Smooth muscle cell (in vitro differentiated cells): Measurements from ENCODE around the gene ELOVL1. TPM values are rescaled to one million over a fixed set of nuclear protein-coding genes. Genes with fewer than 3 reads are reported as not detected.

Experiments used
- DNase-seq: peaks from one replicate; lab custom pipeline; 2025; ENCODE audit not compliant: unreplicated experiment; lab: John Stamatoyannopoulos, UW
- H2AFZ ChIP-seq: fragments of 200-600 bp; sonication (generic); 2 replicates; pipeline ENCODE4 v1.6.0; 2016; ENCODE audit warnings: antibody characterized with exemption, low read depth, mild to moderate bottlenecking
- H3F3A ChIP-seq: fragments of 200-600 bp; sonication (generic); 2 replicates; pipeline ENCODE4 v1.6.0; 2017; ENCODE audit warnings: antibody characterized with exemption, low read depth
- H3K27ac ChIP-seq: fragments of 200-600 bp; sonication (generic); 2 replicates; pipeline ENCODE4 v1.5.1; 2016; ENCODE audit warnings: low read depth, mild to moderate bottlenecking
- H3K27me3 ChIP-seq: fragments of 200-600 bp; sonication (generic); 2 replicates; pipeline ENCODE4 v1.6.1; 2016; ENCODE audit warnings: low read depth, mild to moderate bottlenecking
- H3K36me3 ChIP-seq: fragments of 200-600 bp; sonication (generic); 2 replicates; pipeline ENCODE4 v1.5.1; 2016; ENCODE audit warnings: low read depth
- H3K4me1 ChIP-seq: fragments of 200-600 bp; sonication (generic); 2 replicates; pipeline ENCODE4 v1.5.1; 2016; ENCODE audit warnings: low read depth
- H3K4me2 ChIP-seq: fragments of 200-600 bp; sonication (generic); 2 replicates; pipeline ENCODE4 v1.6.0; 2016; ENCODE audit warnings: mild to moderate bottlenecking
- H3K4me3 ChIP-seq: fragments of 200-600 bp; sonication (generic); 2 replicates; pipeline ENCODE4 v1.5.1; 2016; ENCODE audit warnings: mild to moderate bottlenecking
- H3K79me2 ChIP-seq: fragments of 200-600 bp; sonication (generic); 2 replicates; pipeline ENCODE4 v1.6.0; 2016; ENCODE audit warnings: low read depth, mild to moderate bottlenecking
- H3K9ac ChIP-seq: fragments of 200-600 bp; sonication (generic); 2 replicates; pipeline ENCODE4 v1.6.0; 2016; ENCODE audit warnings: low read depth
- H3K9me3 ChIP-seq: fragments of 200-600 bp; sonication (generic); replicated peaks from 2 replicates; pipeline ENCODE4 v1.5.1; 2016; ENCODE audit warnings: low read depth
- H4K20me1 ChIP-seq: fragments of 200-600 bp; sonication (generic); 2 replicates; pipeline ENCODE4 v1.6.0; 2016; ENCODE audit warnings: low read depth
- CTCF ChIP-seq: fragments of 200-600 bp; sonication (generic); IDR thresholded peaks from 2 replicates; pipeline ENCODE4 v1.5.1; 2017; ENCODE audit warnings: borderline replicate concordance, mild to moderate bottlenecking, antibody characterized with exemption; ENCODE audit not compliant: insufficient read depth, poor library complexity, severe bottlenecking
- WGBS: methylation state at CpG from one replicate; pipeline ENCODE4 v1.1.7; 2016; ENCODE audit warnings: low lambda C conversion rate; 5-methylcytosine and 5-hydroxymethylcytosine counted together
- polyA plus RNA-seq: library from polyadenylated mRNA; unstranded; fragments of >200 nt; fragmentation: Nextera tagmentation; extraction: Ambion mirVana; gene quantifications from 2 replicates; pipeline ENCODE4 v1.2.1, GENCODE V29; 2016
- total RNA-seq: library from RNA; depleted of rRNA; stranded (reverse); fragments of >200 nt; gene quantifications from 2 replicates; pipeline ENCODE4 v1.2.3, GENCODE V29; 2014

The ELOVL1 gene
- total and polyA plus RNA-seq, 2 experiments from 2014 or later, result 101 to 109 TPM

DNA sequence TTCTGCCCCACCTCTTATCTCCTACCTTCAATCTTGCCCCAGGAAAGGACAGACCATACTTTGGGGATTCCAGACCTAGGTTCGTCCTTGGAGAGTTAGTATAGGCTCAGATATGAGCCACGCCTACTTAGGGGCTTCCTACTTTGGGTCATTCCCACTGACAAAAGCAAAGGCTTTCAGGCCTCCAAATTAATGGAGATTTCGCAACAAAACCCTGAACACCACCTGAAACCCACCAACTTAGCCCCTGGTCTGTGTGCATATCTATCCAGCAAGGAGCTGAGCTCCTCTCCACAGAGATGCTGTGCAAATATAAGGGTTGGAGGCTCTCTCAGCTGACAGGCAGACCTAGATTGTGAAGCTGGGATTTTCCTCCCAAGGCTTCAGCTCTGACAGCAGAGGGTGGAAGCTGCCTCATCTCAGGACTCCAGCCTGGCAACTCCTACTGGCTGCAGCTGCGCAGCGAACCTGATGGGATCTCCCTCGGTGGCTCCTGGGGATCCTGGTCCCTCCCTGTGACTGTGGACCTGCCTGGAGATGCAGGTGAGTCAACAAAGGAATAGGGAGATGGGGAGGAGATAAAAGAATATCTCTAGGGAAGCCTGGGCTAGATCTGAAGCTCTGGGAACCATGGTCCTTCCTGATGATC lies 28.1 kb downstream of the ELOVL1 start:
- Histone ChIP-seq H3K9ac (no peak overlapping the region), H3K4me2 (no peak overlapping the region), H2AFZ (no peak overlapping the region), H3K4me3 (no peak overlapping the region), H3K36me3 (no peaks in the 10 kb centered on the region), H3K9me3 (no peaks in the 10 kb centered on the region), H3K79me2 (no peaks in the 10 kb centered on the region), H3K27me3 (no peaks in the 10 kb centered on the region), H3F3A (no peaks in the 10 kb centered on the region), H4K20me1 (no peaks in the 10 kb centered on the region), H3K27ac (no peak overlapping the region), H3K4me1 (no peaks in the 10 kb centered on the region)
- no peak for DNase-seq
- WGBS, result 85% methylated on average over 6 of the region's 6 CpGs
- TF ChIP-seq CTCF, result no peak

DNA sequence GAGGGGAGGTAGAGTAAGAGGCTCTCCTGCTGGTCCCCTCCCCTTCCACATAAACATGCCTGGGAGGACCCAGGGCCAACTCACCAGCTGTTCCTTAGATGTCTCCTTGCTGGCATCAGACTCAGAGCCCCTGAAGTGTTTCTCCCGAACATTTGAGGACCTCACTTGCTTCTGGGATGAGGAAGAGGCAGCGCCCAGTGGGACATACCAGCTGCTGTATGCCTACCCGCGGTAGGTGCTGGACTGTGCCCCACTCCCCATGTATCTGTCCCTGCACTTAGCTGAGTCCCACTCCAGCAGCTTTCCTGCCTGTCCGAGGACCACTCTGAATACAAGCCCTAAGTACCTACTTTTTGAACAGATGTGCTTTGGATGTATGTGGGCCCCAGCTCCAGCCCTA lies 29.8 kb downstream of the ELOVL1 start:
- no peak for TF ChIP-seq CTCF
- H3K4me1 ChIP-seq, result no peaks in the 10 kb centered on the region
- H3K9me3 ChIP-seq, result no peaks in the 10 kb centered on the region
- DNase-seq, result no peak
- H3K36me3 ChIP-seq, result no peaks in the 10 kb centered on the region
- H4K20me1 ChIP-seq, result no peaks in the 10 kb centered on the region
- no peak overlapping the region for H3K9ac ChIP-seq
- no peak overlapping the region for H3K4me3 ChIP-seq
- no peaks in the 10 kb centered on the region for H3F3A ChIP-seq
- no peak overlapping the region for H3K4me2 ChIP-seq
- H3K27ac ChIP-seq, result no peak overlapping the region
- no peaks in the 10 kb centered on the region for H3K79me2 ChIP-seq
- no peaks in the 10 kb centered on the region for H3K27me3 ChIP-seq
- 97% methylated on average over 5 of the region's 5 CpGs for WGBS
- H2AFZ ChIP-seq, result no peak overlapping the region

DNA sequence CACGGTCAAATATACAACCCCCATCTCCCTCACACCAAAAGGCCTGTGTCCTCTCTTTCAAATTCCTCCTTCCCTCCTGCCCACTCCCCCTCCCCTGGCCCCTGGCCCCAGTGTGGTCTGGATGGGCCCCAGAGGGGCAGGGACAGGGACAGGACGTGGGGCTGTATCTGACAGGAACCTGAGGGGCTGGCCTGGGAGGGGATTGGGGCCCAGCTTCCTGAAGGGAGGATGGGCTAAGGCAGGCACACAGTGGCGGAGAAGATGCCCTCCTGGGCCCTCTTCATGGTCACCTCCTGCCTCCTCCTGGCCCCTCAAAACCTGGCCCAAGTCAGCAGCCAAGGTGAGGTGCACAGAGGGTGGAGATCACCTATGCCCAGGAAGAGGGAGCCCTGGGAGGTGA lies 30.2 kb downstream of the ELOVL1 start, which contains the start of gene MPL:
Gene MPL (plus strand): TSS at position 231 of the 400 bp plus-strand sequence. CDS start 31 bp downstream, at position 262.
- H3K4me1 ChIP-seq, result no peaks in the 10 kb centered on the region
- H2AFZ ChIP-seq, result no peak within 1 kb of the TSS
- DNase-seq, result no peak
- H3K9me3 ChIP-seq, result no peaks in the 10 kb centered on the region
- WGBS, result 62% methylated on average over 3 of the region's 3 CpGs
- H4K20me1 ChIP-seq, result no peaks in the 10 kb centered on the region
- H3K9ac ChIP-seq, result no peak within 1 kb of the TSS
- H3K27me3 ChIP-seq, result no peaks in the 10 kb centered on the region
- H3K36me3 ChIP-seq, result no peaks in the 10 kb centered on the region
- TF ChIP-seq CTCF, result no peak
- H3K27ac ChIP-seq, result no peak within 1 kb of the TSS
- H3F3A ChIP-seq, result no peaks in the 10 kb centered on the region
- H3K79me2 ChIP-seq, result no peaks in the 10 kb centered on the region
- H3K4me2 ChIP-seq, result no peak within 1 kb of the TSS
- H3K4me3 ChIP-seq, result no peak within 1 kb of the TSS
